Measurements from ENCODE around the gene GUCA2A. TPM values are rescaled to one million over a fixed set of nuclear protein-coding genes. Genes with fewer than 3 reads are reported as not detected.

GUCA2A gene
- total RNA-seq, 1 donor from 2014 or later = not detected

DNA sequence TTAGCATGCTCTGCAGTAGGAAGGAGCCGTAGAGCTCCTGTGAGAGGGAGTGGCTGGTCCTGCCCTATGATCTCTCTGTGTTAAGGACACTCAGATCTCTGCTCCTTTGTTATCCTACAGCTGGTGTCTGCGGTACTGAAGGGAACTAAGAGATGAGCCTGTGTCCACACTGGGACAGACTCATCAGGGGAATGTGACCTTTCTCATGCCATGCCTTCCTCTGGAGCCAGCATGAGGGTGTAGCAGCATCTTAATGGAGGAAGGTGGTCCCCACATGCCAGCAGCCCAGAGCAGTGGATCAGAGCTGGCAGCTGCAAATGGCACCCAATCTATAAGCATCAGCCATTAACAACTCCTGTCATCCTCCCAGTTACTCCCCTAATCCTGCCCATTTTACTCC, 36.0 kb downstream of the GUCA2A start:
- Mint-ChIP-seq H3K4me3 (no peak overlapping the region), H3K36me3 (no peaks in the 10 kb centered on the region), H3K27ac (no peak overlapping the region), H3K27me3 (ENCODE audit: low read depth) (peaks cover 8% of the 10 kb centered on the region), H3K9me3 (peaks cover 1% of the 10 kb centered on the region), H3K4me1 (peaks cover 16% of the 10 kb centered on the region)
- no peak for DNase-seq (ENCODE audit: low spot score in 2 of 2, unreplicated experiment in 2 of 2)
- TF ChIP-seq, protein P1, sequence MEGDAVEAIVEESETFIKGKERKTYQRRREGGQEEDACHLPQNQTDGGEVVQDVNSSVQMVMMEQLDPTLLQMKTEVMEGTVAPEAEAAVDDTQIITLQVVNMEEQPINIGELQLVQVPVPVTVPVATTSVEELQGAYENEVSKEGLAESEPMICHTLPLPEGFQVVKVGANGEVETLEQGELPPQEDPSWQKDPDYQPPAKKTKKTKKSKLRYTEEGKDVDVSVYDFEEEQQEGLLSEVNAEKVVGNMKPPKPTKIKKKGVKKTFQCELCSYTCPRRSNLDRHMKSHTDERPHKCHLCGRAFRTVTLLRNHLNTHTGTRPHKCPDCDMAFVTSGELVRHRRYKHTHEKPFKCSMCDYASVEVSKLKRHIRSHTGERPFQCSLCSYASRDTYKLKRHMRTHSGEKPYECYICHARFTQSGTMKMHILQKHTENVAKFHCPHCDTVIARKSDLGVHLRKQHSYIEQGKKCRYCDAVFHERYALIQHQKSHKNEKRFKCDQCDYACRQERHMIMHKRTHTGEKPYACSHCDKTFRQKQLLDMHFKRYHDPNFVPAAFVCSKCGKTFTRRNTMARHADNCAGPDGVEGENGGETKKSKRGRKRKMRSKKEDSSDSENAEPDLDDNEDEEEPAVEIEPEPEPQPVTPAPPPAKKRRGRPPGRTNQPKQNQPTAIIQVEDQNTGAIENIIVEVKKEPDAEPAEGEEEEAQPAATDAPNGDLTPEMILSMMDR (IDR thresholded peaks at IDR 0.05; ENCODE audit: unreplicated experiment) = no peak

DNA sequence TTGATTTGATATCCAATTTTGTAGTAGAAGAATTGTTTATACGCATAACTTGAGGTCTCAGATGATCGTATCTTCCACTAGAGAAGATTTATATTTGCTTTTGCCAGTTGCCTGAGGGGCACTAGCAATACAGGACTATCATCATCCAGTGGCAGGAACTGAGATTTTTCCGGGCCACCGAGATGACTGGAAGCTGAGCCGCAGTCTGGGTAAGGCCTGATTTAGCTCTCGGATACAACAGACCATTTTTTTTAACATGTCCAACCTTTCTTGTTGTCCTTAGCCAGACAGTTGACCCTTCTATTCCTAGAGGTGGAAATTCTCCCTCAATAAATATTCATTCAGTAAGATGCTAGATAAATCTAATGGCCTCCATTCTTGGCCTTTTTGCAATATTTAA, 36.8 kb downstream of the GUCA2A start:
- Mint-ChIP-seq H3K4me1 (peaks cover 16% of the 10 kb centered on the region), H3K4me3 (no peak overlapping the region), H3K9me3 (peaks cover 9% of the 10 kb centered on the region), H3K27ac (no peak overlapping the region), H3K36me3 (no peaks in the 10 kb centered on the region), H3K27me3 (ENCODE audit: low read depth) (peaks cover 8% of the 10 kb centered on the region)
- no peak for DNase-seq (ENCODE audit: low spot score in 2 of 2, unreplicated experiment in 2 of 2)
- TF ChIP-seq, protein P1 (IDR thresholded peaks at IDR 0.05; ENCODE audit: unreplicated experiment) = no peak

DNA sequence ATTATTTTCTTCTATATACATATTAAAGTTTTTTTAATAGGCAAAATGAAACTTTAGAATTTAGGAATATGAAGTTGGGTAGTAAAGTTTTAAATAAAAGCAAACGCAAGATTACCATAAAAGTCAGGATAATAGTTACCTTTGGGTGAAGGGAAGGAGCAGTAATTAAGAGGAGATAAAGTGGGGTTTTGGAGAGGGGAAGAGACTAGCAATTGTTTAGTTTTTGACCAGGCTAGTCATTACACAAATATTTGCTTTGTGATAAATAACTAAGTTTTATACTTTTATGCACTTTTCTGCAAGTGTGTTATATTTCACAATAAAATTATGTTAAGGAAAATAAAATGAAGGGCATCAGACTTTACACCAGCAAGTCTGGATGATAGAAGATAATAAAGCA, 39.0 kb downstream of the GUCA2A start:
- peaks cover 4% of the 10 kb centered on the region for H3K36me3 Mint-ChIP-seq
- TF ChIP-seq, protein P1 (IDR thresholded peaks at IDR 0.05; ENCODE audit: unreplicated experiment) = no peak
- DNase-seq (ENCODE audit: low spot score in 2 of 2, unreplicated experiment in 2 of 2) = no peak
- H3K27me3 Mint-ChIP-seq (ENCODE audit: low read depth) = peaks cover 8% of the 10 kb centered on the region
- H3K9me3 Mint-ChIP-seq = peaks cover 21% of the 10 kb centered on the region
- no peak overlapping the region for H3K4me3 Mint-ChIP-seq
- peaks cover 16% of the 10 kb centered on the region for H3K4me1 Mint-ChIP-seq
- no peak overlapping the region for H3K27ac Mint-ChIP-seq

DNA sequence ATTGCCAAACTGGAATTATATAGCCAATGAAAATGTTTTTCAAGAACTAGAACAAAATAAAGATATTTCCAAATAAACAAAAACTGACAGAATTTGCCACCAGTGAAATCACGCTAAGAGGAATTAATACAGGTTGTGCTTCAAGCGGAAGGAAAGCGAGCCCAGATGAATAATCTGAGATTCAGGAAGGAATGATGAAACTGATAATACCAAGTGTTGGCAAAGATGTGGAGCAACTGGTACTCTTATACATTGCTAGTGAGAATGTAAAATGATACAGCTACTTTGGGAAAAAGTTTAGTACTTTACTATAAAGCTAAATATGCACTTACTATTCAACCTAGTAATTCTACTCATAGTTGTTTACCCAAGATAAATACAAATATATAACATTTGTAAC, 42.1 kb downstream of the GUCA2A start:
- Mint-ChIP-seq H3K27ac (no peak overlapping the region), H3K4me1 (peaks cover 2% of the 10 kb centered on the region), H3K27me3 (ENCODE audit: low read depth) (peaks cover 9% of the 10 kb centered on the region), H3K4me3 (no peak overlapping the region), H3K9me3 (peaks cover 21% of the 10 kb centered on the region), H3K36me3 (peaks cover 4% of the 10 kb centered on the region)
- TF ChIP-seq, protein P1 (IDR thresholded peaks at IDR 0.05; ENCODE audit: unreplicated experiment) = no peak
- no peak for DNase-seq (ENCODE audit: low spot score in 2 of 2, unreplicated experiment in 2 of 2)

DNA sequence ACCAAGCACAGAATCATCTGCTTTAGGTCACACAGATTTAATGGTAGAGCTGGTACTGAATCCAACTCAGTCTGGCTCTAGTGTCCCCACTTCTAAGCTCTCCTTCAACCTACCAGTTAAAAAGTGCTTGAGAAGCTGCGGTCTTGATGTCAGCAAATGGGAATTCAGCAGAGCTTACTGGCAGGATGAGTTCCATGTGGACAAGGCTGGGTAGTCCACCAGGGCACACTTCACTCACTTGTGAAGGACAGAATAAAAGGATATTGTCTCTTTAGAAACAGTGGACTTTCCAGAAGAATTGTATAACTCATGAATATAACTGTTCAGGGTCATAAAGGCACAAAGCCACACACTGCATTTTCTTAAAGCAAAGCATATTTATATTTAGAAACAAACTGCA, 46.4 kb downstream of the GUCA2A start:
- Mint-ChIP-seq H3K36me3 (peaks cover 4% of the 10 kb centered on the region), H3K9me3 (peaks cover 16% of the 10 kb centered on the region), H3K27me3 (ENCODE audit: low read depth) (peaks cover 23% of the 10 kb centered on the region), H3K4me1 (no peaks in the 10 kb centered on the region), H3K27ac (no peak overlapping the region), H3K4me3 (no peak overlapping the region)
- DNase-seq (ENCODE audit: low spot score in 2 of 2, unreplicated experiment in 2 of 2) = no peak
- TF ChIP-seq, protein P1 (IDR thresholded peaks at IDR 0.05; ENCODE audit: unreplicated experiment) = no peak

DNA sequence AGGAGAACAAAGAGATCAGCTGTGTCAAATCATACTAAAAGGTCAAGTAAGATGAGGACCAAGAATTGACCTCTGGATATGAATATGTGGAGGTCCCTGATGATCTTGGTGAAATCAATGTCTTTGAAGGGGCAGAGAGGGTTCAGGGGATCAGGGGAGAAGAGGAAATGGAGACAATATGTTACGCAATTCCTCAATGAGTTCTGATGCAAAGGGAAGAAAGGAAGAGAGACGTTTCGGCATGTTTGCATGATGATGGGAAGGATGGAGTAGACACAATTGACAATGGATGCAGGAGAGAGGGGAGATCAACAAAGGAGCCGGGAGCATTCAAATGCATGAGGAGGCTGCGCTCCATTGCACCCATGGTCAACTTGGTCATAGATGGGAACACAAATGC, 47.3 kb downstream of the GUCA2A start:
- peaks cover 2% of the 10 kb centered on the region for H3K36me3 Mint-ChIP-seq
- no peaks in the 10 kb centered on the region for H3K4me1 Mint-ChIP-seq
- DNase-seq (ENCODE audit: low spot score in 2 of 2, unreplicated experiment in 2 of 2) = no peak
- no peak overlapping the region for H3K27ac Mint-ChIP-seq
- H3K27me3 Mint-ChIP-seq (ENCODE audit: low read depth) = peaks cover 26% of the 10 kb centered on the region
- TF ChIP-seq, protein P1 (IDR thresholded peaks at IDR 0.05; ENCODE audit: unreplicated experiment) = no peak
- no peak overlapping the region for H3K4me3 Mint-ChIP-seq
- peaks cover 8% of the 10 kb centered on the region for H3K9me3 Mint-ChIP-seq
